Measurements from ENCODE around the gene MOB2.
A peak's percentile ranks its signal among the peaks of the same experiment; 100 is the strongest.

MOB2 gene

DNA sequence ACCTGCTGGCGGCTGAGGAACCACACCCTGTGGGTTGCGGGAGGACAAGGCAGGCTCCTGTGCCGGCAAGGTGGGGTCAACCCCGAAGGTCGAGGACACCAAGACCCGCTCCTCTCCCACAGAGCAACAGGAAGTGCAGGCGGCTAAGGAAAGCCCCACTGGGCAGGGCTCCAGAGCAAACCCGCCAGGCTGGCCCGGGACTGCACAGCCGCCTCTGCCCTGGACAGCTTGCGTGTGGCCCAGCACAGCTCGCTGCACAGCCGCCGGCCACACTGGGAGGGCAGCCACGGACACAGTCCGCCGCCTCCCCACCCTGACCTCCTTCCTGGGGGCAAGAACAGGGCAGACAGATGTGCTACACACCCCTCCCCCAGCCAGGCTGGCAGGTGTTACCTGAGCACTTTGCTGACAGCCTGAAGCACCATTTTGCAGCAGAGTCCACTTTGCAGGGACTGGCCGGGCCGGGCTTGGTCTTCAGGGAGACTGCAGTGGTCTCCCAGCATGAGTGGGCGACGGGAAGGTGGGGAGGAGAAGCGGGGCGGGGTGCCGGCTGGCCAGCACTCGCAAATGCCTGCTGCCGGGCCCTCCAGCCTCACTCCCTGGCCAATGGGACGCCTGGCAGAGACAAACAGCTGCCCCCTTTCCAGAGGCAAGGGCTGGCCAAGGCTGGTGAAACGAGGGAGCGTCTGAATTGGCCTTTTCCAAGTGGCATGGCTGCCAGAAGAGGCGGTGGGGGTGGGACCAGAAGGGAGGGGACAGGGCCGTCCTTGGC lies at the start of gene MOB2:
MOB2 (minus strand) TSS at position 726 of the 772 bp plus-strand sequence; CDS start at position 503, 223 bp downstream.
- in situ Hi-C loops (cut with HindIII; ENCODE audit: low sequenced_read_pairs), result no loop called here
- H3K4me3 ChIP-seq (ENCODE audit: low read depth, low read length), result no peak within 1 kb of the TSS
- TF ChIP-seq CTCF (IDR thresholded peaks at IDR 0.05; ENCODE audit: low read depth, low read length), result no peak
- no peak for DNase-seq (ENCODE audit: low read depth, low spot score)

- no peak for DNase-seq (ENCODE audit: low read depth, low spot score)
- in situ Hi-C loops (cut with HindIII; ENCODE audit: low sequenced_read_pairs), result no loop called here
Measured at GRCh38 chr11:1534682-1535081, 48.1 kb upstream of the MOB2 start.

GRCh38 chr11:1534171-1534570 lies 47.6 kb upstream of the MOB2 start:
- no peak overlapping the region for H3K4me3 ChIP-seq (ENCODE audit: low read depth, low read length)
- TF ChIP-seq CTCF (IDR thresholded peaks at IDR 0.05; ENCODE audit: low read depth, low read length), result no peak
- in situ Hi-C loops (cut with HindIII; ENCODE audit: low sequenced_read_pairs), result no loop called here
- no peak for DNase-seq (ENCODE audit: low read depth, low spot score)

More at GRCh38 chr11:1534682-1535081, 48.1 kb upstream of the MOB2 start:
- TF ChIP-seq CTCF (IDR thresholded peaks at IDR 0.05; ENCODE audit: low read depth, low read length), result no peak
- no peak overlapping the region for H3K4me3 ChIP-seq (ENCODE audit: low read depth, low read length)

DNA sequence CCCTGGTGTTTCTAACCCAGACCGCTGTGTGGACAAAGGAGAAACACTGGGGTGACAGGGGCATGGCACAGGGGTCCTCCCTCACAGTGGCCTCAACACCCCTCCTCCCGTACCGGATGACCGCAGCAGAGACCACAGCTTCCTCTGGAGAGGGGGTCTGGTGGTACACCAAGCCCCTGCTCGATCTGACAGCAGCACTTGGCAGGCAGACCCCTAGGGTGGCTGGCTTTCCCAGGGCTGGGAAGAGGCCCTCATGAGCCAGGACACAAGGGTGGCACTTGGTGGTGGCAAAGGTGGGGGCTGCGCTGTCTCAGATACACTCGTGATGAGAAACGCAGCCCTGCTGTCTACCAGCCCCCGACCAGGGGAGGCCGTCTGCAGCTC lies 46.8 kb upstream of the MOB2 start:
- in situ Hi-C loops (cut with HindIII; ENCODE audit: low sequenced_read_pairs), result no loop called here
- no peak for DNase-seq (ENCODE audit: low read depth, low spot score)
- TF ChIP-seq CTCF (IDR thresholded peaks at IDR 0.05; ENCODE audit: low read depth, low read length), result no peak
- no peak overlapping the region for H3K4me3 ChIP-seq (ENCODE audit: low read depth, low read length)

- DNase-seq (ENCODE audit: low read depth, low spot score), result peak; percentile 55
- in situ Hi-C loops (cut with HindIII; ENCODE audit: low sequenced_read_pairs), result no loop called here
- H3K4me3 ChIP-seq (ENCODE audit: low read depth, low read length), result no peak overlapping the region
- TF ChIP-seq CTCF (IDR thresholded peaks at IDR 0.05; ENCODE audit: low read depth, low read length), result no peak
Measured at GRCh38 chr11:1532606-1533341, 46.2 kb upstream of the MOB2 start.

GRCh38 chr11:1532014-1532586 lies 45.5 kb upstream of the MOB2 start:
- in situ Hi-C loops (cut with HindIII; ENCODE audit: low sequenced_read_pairs), result no loop called here
- no peak overlapping the region for H3K4me3 ChIP-seq (ENCODE audit: low read depth, low read length)
- TF ChIP-seq CTCF (IDR thresholded peaks at IDR 0.05; ENCODE audit: low read depth, low read length), result no peak
- peak; percentile 43 for DNase-seq (ENCODE audit: low read depth, low spot score)

Data from astrocyte of the spinal cord (primary cell).